RKO (cell line): Measurements from ENCODE around the gene NCKAP5L.
"Not testable (repeated sequence)": the region's sequence is repeated elsewhere in the genome, so short reads cannot be mapped to it uniquely, and the experiment has no call there.

ENCODE experiments used
- DNase-seq: peaks from one replicate; pipeline ENCODE4 v3.0.0-alpha.2; 2016; ENCODE audit warnings: low spot score

Gene NCKAP5L

DNA sequence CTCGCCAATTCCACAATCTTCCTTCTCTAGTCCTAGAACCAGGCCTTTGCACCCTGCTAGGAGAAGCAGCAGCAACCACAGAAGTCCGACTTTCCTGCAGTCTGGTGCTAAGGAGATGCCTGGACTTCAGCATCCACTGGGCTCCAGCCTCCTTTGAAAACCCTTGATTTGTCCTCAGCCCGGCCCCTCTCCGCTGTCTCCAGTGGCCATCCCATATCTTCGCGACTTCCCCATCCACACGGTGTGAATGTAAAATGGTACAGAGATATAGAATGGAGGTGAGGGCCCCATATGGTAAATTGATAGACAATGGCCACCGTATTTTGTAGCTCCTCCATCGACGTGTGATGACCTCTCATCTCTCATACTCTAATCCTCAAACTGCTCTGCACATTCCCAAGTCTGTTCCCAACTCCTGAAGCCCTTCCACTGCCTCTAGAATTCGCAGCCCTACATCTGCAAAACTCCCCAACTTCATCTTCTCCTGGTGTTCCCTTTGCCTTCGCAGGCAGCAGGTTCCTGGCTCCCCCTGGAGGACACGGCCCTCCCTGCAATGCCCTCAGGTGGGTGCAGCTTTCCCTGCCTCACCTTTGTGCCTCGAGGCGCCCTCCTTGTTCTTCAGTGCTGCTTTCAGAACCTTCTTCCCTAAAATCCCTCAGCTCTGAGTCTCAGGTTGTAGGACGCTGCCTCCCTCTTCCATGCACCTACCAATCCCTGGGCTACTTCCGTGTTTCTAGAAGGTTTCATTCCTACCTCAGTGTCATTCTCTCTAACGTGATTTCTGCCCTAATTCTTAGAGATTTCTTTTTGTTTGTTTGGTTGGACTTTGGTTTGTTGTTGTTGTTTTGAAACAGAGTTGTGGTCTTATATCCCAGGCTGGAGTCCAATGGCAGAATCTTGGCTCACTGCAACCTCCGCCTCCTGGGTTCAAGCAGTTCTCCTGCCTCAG lies 50.1 kb downstream of the NCKAP5L start:
- peak; percentile 43 for DNase-seq

GRCh38 chr12:49777341-49777740 lies 50.9 kb downstream of the NCKAP5L start:
- no peak for DNase-seq

DNA sequence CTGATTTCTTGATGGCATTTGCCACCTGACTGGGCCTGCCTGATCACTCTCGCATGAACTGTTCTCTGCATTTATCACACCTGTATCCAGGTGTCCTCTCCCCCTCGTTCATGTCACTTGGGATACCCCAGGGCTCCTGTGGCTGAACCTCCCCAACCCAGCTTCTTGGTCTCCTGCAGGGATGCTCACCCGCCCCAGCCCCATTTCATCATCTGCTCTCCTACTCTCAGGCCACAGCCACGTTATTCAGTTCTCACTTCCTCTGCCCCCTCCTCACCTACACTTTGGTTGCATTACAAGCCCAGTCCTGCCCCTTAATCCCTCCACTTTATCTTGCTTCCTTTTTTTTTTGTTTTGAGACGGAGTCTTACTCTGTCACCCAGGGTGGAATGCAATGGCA lies 51.4 kb downstream of the NCKAP5L start:
- DNase-seq: no peak

DNA sequence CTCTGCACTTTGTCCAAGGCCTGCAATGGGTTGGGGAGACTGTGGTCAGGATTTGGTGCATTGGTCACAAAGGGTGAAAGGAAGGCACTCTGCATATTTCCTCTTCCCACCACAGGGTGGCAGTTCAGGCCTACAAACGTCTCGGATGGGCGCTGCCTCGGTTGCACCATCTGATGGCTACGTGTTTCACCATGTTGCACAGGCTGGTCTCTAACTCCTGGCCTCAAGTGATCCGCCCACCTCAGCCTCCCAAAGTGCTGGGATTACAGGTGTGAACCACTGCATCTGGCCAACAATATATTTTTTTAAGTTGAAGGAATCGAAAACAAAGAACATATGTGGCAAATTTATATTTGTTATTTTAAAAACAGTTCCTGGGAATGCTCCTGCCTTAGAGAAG lies 51.8 kb downstream of the NCKAP5L start:
- peak; percentile 83 for DNase-seq

GRCh38 chr12:49773102-49773501 lies 55.1 kb downstream of the NCKAP5L start:
- not testable (repeated sequence) for DNase-seq

DNA sequence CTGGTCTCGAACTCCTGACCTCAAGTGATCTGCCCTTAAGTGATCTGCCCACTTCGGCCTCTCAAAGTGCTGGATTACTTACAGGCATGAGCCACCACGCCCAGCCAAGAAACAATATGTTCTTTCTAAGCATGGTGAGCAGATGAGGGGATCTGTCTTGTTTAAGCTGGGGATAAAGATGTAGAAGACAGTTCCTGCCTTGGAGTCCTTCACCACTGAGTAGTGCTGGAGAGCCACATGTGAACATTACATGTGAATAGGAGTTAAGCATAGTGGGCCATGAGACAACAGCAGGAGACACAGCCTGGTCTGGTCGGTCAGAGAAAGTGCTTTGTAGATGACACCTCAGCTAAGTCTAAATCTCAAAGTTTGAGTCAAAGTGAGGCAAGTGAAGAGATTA lies 60.9 kb downstream of the NCKAP5L start:
- peak; percentile 51 for DNase-seq

GRCh38 chr12:49766115-49766455 lies 62.1 kb downstream of the NCKAP5L start:
- no peak for DNase-seq

DNA sequence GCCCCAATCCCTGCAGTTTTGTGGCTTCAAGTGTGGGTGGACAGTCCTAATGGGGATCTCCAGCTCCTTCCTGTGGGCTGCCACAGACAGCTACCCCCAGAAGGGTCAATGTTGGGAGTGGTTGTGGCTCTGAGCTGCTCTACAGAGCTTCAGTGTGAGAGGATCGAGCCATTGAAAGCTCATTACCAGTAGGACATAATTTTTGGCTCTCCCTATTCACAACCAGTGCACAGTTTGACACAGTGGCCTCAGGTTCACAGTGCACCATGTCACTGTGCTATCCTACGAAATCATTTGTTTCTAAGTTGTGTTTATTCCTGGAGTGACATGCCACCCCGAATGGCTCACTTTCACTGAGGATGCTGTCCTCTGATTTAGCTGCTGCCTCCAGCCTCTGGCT lies 64.1 kb downstream of the NCKAP5L start:
- DNase-seq: no peak

DNA sequence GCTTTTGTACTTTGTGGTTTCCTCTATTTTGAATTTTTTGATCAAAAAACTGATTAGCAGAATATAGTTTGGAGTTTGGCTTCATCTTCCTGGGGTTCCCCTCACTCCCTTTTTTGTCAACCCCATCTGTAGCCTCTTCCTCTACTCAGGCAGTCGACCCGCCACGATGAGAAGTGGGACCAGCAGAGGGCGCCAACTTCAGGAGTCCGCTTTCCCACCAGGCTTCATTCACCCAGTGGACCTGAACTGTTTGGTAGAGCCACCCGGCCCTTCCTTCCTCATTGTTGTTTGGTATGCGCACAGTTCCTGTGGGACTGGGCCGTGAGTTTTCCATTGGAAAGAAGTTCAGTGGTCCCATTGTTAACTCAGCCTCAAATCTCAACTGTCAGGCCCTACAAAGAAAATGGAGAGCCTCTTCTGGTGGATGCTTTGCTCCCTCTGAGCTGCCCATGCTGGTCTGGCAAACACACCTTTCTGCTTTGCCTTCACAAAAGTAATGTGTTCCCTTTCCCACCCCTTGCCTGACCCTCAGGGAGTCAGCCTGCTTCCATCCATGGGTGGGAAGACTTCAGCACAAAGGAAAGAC lies 65.1 kb downstream of the NCKAP5L start:
- peak; percentile 34 for DNase-seq

DNA sequence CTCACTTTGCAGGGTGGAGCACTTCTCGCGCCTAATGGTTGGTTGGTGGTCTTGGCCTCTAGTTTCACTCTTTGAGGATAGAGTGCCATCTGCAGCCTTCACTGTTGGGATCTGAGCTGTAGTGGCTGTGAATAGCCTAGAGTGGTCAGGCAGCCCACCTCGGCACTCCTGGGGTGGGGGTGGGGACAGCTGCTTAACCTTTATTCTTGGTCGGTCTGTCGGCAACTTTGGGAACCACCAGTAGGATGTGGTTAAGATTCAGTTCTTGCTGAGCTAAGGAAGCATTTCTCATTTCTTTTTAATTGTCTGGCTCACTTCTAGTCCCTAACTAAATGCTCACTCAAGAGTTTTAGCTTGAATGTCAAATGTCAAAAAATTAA lies 65.8 kb downstream of the NCKAP5L start:
- no peak for DNase-seq

GRCh38 chr12:49761677-49762467 lies 66.3 kb downstream of the NCKAP5L start:
- no peak for DNase-seq

- no peak for DNase-seq
Observed at GRCh38 chr12:49750996-49751393, 77.2 kb downstream of the NCKAP5L start.

DNA sequence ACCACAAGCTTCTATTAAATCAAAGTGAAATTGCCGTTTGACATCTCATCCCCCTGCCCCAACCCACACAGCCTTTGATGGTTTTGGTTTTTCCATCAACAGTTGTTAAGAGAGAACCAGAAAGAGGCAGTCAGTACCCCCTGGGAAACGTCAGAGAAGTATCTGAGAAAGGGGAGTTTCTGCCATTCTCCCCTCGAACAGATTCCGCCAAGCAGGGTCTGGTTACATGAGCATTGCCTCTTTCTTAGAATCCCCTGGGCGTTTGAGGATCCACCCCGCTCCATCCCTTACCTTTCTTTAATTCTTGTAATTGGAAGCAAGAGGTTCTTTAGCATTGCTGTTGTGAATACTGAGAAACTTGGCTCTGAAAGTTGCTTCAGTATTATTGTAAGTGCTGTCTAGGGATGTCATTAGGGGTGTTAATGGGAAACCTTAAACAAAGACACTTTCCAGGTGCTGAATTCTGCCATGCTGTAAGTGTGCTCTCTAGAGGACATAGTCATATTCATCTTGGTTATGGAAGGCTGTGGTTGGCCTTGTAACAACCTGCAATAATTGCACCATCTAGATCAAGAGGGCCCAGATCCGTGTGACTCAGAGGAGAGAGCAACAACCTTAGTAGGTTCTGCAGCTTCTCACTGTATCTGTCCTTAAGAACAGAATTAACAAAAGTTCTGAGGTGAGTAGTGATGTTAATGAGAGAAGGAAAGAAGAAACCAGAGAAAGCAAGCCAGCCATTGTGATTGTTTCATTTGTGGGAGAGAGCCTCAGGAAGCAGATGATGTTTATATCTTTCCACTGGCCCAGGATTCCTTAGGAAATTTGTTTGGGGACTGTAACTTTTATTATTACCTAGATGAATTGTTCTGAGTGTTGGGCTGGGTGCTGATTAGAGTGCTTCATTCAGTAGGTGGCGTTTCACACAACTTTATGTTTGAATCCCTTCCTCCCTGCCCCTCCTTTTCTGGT lies 77.9 kb downstream of the NCKAP5L start:
- peak; percentile 84 for DNase-seq

DNA sequence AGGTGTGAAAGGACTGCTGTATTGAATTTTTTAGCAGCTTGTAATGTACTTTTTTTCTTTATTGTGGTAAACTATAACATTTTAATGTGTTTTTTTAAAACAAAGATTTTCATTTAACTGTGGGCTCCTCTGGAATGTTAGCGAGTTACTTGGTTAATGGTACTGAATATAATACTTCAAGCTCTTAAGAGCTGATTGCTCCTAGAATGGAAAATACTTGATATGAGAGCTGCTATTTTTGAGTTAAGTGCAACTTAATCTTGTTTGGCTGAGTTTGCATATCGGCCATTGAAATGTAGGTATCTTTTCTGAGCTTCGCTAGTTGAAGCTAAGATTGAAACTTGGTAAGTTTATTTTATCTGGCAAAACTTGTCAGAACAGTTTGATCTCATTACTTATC lies 79.4 kb downstream of the NCKAP5L start:
- no peak for DNase-seq

GRCh38 chr12:49748306-49748705 lies 79.9 kb downstream of the NCKAP5L start:
- DNase-seq: no peak

- no peak for DNase-seq
Observed at GRCh38 chr12:49744363-49744885, 83.8 kb downstream of the NCKAP5L start.

GRCh38 chr12:49741882-49742620 lies 86.2 kb downstream of the NCKAP5L start:
- peak; percentile 90 for DNase-seq
